K562 (cell line): ENCODE results near the gene IL1B. TPM values are rescaled to one million over a fixed set of nuclear protein-coding genes. Genes with fewer than 3 reads are reported as not detected.
A peak's percentile ranks its signal among the peaks of the same experiment; 100 is the strongest.

ENCODE experiments used
- ASH1L ChIP-seq: fragments of 450-650 bp; IDR thresholded peaks from 2 replicates; pipeline ENCODE4 v1.6.1; 2018; ENCODE audit warnings: borderline replicate concordance, mild to moderate bottlenecking, low read depth; ENCODE audit not compliant: partially characterized antibody
- BDP1 ChIP-seq: IDR thresholded peaks from 3 replicates; pipeline ENCODE4 v1.6.1; 2011; ENCODE audit not compliant: insufficient read length, insufficient read depth
- ESRRA ChIP-seq: fragments of 450-650 bp; IDR thresholded peaks from 2 replicates; pipeline ENCODE4 v1.6.1; 2014; ENCODE audit warnings: low read depth, mild to moderate bottlenecking, moderate library complexity, borderline replicate concordance
- GTF2A2 ChIP-seq: IDR thresholded peaks from 2 replicates; pipeline ENCODE4 v1.6.1; 2016; ENCODE audit warnings: mild to moderate bottlenecking, missing genetic modification characterization, missing compliant biosample characterization
- JUN ChIP-seq, 2 experiments: sonication (generic) in 1 of 2; formaldehyde crosslinking in 1 of 2; IDR thresholded peaks; 2 replicates each; pipeline versions ENCODE4 v1.6.1 to v1.8.0; 2012 to 2022; ENCODE audit warnings: borderline replicate concordance in 2 of 2, mild to moderate bottlenecking in 2 of 2, improper control_type of control experiment in 1 of 2, low read depth in 1 of 2, low read length in 1 of 2, missing genetic modification reagents in 1 of 2
- LARP7 ChIP-seq: fragments of 450-650 bp; IDR thresholded peaks from 2 replicates; pipeline ENCODE4 v1.6.1; 2016
- MYNN ChIP-seq, 2 experiments: sonication (generic); formaldehyde crosslinking in 1 of 2; IDR thresholded peaks; 2 replicates each; pipeline versions ENCODE4 v1.5.0 to v1.6.1; 2016 to 2020; ENCODE audit warnings: antibody characterized with exemption in 1 of 2, missing genetic modification reagents in 1 of 2
- NFE2L1 ChIP-seq: fragments of 450-650 bp; IDR thresholded peaks from 2 replicates; pipeline ENCODE4 v1.6.1; 2016; ENCODE audit warnings: missing genetic modification characterization, low read depth, mild to moderate bottlenecking, missing compliant biosample characterization, moderate library complexity, borderline replicate concordance
- PTTG1 ChIP-seq: fragments of 450-650 bp; IDR thresholded peaks from 2 replicates; pipeline ENCODE4 v1.6.1; 2016; ENCODE audit warnings: low read depth, mild to moderate bottlenecking, missing genetic modification characterization, missing compliant biosample characterization
- RBBP5 ChIP-seq: fragments of 200-600 bp; sonication (generic); IDR thresholded peaks from 2 replicates; pipeline ENCODE4 v1.6.1; 2012; ENCODE audit warnings: borderline replicate concordance, mild to moderate bottlenecking, low read length, control low read depth, inconsistent platforms; ENCODE audit not compliant: insufficient read depth, poor library complexity, severe bottlenecking
- SMAD2 ChIP-seq: fragments of 150-350 bp; IDR thresholded peaks from 2 replicates; pipeline ENCODE4 v1.6.1; 2014; ENCODE audit warnings: low read depth, mild to moderate bottlenecking, low read length
- SMARCA4 ChIP-seq: fragments of 450-650 bp; IDR thresholded peaks from 2 replicates; pipeline ENCODE4 v1.6.1; 2016
- SPI1 ChIP-seq: IDR thresholded peaks from 2 replicates; pipeline ENCODE4 v1.6.1; 2011; ENCODE audit warnings: low read depth, low read length, control low read depth, borderline replicate concordance
- YY1 ChIP-seq, 3 experiments: IDR thresholded peaks; 2 replicates each; pipeline ENCODE4 v1.6.1; 2011; ENCODE audit warnings: low read length in 2 of 3, mild to moderate bottlenecking in 2 of 3, moderate library complexity in 2 of 3, borderline replicate concordance in 1 of 3, control low read depth in 1 of 3, low read depth in 1 of 3; ENCODE audit not compliant: insufficient read depth in 3 of 3, insufficient replicate concordance in 2 of 3, control insufficient read depth in 1 of 3, insufficient read length in 1 of 3; ENCODE audit errors: extremely low read depth in 1 of 3
- ZFP30 ChIP-seq: fragments of 250-450 bp; sonication (Bioruptor Pico); IDR thresholded peaks from 2 replicates; pipeline ENCODE4 v1.8.0; 2022; ENCODE audit warnings: moderate library complexity, mild to moderate bottlenecking, inconsistent platforms, borderline replicate concordance
- ZNF232 ChIP-seq: sonication (generic); formaldehyde crosslinking; IDR thresholded peaks from 2 replicates; pipeline ENCODE4 v1.8.0; 2022; ENCODE audit warnings: mild to moderate bottlenecking, missing genetic modification reagents
- ZNF717 ChIP-seq: fragments of 250-450 bp; sonication (Bioruptor Pico); IDR thresholded peaks from 2 replicates; pipeline ENCODE4 v1.5.0; 2021
- polyA plus RNA-seq, 8 experiments: library from polyadenylated mRNA; depleted of rRNA in 4 of 8; stranded (reverse) in 5 of 8; unstranded in 3 of 8; fragments of >200 nt; fragmentation: Nextera tagmentation in 2 of 8; fragmentation: Illumina TruSeq in 1 of 8; extraction: Ambion mirVana in 2 of 8; extraction: Trizol in 1 of 8; gene quantifications; 2 replicates each; pipeline versions ENCODE4 v1.2.1 to v1.2.3, GENCODE V29; 2011 to 2014; ENCODE audit warnings: inconsistent platforms in 1 of 8, missing spikeins in 1 of 8
- total RNA-seq, 7 experiments: library from RNA; depleted of rRNA in 6 of 7; stranded (reverse); fragments of >200 nt in 6 of 7; fragmentation: Illumina TruSeq in 2 of 7; extraction: Trizol in 2 of 7; gene quantifications; 2 replicates each; pipeline versions ENCODE4 v1.2.1 to v1.2.3, GENCODE V29; 2011 to 2021; ENCODE audit warnings: low replicate concordance in 1 of 7
- TF ChIP-seq, protein P1 (sequence below): fragments of 250-450 bp; sonication (Bioruptor Pico); IDR thresholded peaks from 2 replicates; pipeline ENCODE4 v1.9.0; 2021; ENCODE audit warnings: mild to moderate bottlenecking
- TF ChIP-seq, protein P2 (sequence below): fragments of 450-650 bp; IDR thresholded peaks from 2 replicates; pipeline ENCODE4 v1.7.0; 2016; ENCODE audit warnings: borderline replicate concordance
- TF ChIP-seq, protein P3 (sequence below): sonication (generic); formaldehyde crosslinking; IDR thresholded peaks from 2 replicates; pipeline ENCODE4 v1.9.0; 2022; ENCODE audit warnings: mild to moderate bottlenecking, missing genetic modification reagents
- TF ChIP-seq, protein P4 (sequence below): fragments of 450-650 bp; IDR thresholded peaks from 2 replicates; pipeline ENCODE4 v1.6.1; 2016; ENCODE audit warnings: missing biosample characterization, missing genetic modification characterization

Gene IL1B
- total and polyA plus RNA-seq, 9 of the 15 experiments (the other 6 are each of a cell fraction or from before 2014, with no cell fraction given), result 0.29 TPM; not detected in 8

GRCh38 chr2:112812318-112813267 is 24.0 kb downstream of the IL1B start (continued):
- TF ChIP-seq BDP1, result no peak
- TF ChIP-seq NFE2L1 (tag), result no peak
- TF ChIP-seq, protein P1, sequence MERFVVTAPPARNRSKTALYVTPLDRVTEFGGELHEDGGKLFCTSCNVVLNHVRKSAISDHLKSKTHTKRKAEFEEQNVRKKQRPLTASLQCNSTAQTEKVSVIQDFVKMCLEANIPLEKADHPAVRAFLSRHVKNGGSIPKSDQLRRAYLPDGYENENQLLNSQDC (CRISPR knock-in tag), result no peak
- peak; percentile 85 for TF ChIP-seq SPI1
- TF ChIP-seq, protein P2, sequence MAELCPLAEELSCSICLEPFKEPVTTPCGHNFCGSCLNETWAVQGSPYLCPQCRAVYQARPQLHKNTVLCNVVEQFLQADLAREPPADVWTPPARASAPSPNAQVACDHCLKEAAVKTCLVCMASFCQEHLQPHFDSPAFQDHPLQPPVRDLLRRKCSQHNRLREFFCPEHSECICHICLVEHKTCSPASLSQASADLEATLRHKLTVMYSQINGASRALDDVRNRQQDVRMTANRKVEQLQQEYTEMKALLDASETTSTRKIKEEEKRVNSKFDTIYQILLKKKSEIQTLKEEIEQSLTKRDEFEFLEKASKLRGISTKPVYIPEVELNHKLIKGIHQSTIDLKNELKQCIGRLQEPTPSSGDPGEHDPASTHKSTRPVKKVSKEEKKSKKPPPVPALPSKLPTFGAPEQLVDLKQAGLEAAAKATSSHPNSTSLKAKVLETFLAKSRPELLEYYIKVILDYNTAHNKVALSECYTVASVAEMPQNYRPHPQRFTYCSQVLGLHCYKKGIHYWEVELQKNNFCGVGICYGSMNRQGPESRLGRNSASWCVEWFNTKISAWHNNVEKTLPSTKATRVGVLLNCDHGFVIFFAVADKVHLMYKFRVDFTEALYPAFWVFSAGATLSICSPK, result no peak
- no peak for TF ChIP-seq GTF2A2 (tag)
- TF ChIP-seq ZFP30 (CRISPR knock-in tag), result no peak
- TF ChIP-seq SMARCA4, result peak; percentile 39
- TF ChIP-seq ASH1L, result no peak
- TF ChIP-seq RBBP5, result no peak
- TF ChIP-seq, protein P3, sequence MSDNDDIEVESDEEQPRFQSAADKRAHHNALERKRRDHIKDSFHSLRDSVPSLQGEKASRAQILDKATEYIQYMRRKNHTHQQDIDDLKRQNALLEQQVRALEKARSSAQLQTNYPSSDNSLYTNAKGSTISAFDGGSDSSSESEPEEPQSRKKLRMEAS (CRISPR knock-in tag), result peak; percentile 32; the same call in 1 of the 2 replicates
- no peak for TF ChIP-seq ESRRA
- TF ChIP-seq ZNF232 (CRISPR knock-in tag), result no peak
- no peak for TF ChIP-seq ZNF717 (CRISPR knock-in tag)
- no peak for TF ChIP-seq SMAD2
- TF ChIP-seq JUN (IDR thresholded peaks at IDR 0.05; ENCODE audit: borderline replicate concordance, low read depth, low read length), result peak; percentile 71; the same call in 1 of the 2 replicates
- TF ChIP-seq JUN (CRISPR knock-in tag; IDR thresholded peaks at IDR 0.05; ENCODE audit: borderline replicate concordance), result no peak
- TF ChIP-seq MYNN (IDR thresholded peaks at IDR 0.05), result no peak
- no peak for TF ChIP-seq MYNN (CRISPR knock-in tag; IDR thresholded peaks at IDR 0.05)
- no peak for TF ChIP-seq PTTG1 (tag)
- TF ChIP-seq, protein P4, sequence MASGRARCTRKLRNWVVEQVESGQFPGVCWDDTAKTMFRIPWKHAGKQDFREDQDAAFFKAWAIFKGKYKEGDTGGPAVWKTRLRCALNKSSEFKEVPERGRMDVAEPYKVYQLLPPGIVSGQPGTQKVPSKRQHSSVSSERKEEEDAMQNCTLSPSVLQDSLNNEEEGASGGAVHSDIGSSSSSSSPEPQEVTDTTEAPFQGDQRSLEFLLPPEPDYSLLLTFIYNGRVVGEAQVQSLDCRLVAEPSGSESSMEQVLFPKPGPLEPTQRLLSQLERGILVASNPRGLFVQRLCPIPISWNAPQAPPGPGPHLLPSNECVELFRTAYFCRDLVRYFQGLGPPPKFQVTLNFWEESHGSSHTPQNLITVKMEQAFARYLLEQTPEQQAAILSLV (tag), result no peak
- no peak for TF ChIP-seq LARP7
- peak in 1 of 3 experiments; percentile 24 for TF ChIP-seq YY1 (IDR thresholded peaks at IDR 0.05; ENCODE audit: borderline replicate concordance in 1 of 3, control insufficient read depth in 1 of 3, extremely low read depth in 1 of 3, insufficient read depth in 3 of 3, insufficient read length in 1 of 3, insufficient replicate concordance in 2 of 3, low read depth in 1 of 3, low read length in 2 of 3)
